Measurements from ENCODE around the gene GRK6. TPM values are rescaled to one million over a fixed set of nuclear protein-coding genes. Genes with fewer than 3 reads are reported as not detected.

Gene GRK6
- total and polyA plus RNA-seq, 2 of the 4 experiments (the other 2 are of a cell fraction), result 25.3 to 30.1 TPM

DNA sequence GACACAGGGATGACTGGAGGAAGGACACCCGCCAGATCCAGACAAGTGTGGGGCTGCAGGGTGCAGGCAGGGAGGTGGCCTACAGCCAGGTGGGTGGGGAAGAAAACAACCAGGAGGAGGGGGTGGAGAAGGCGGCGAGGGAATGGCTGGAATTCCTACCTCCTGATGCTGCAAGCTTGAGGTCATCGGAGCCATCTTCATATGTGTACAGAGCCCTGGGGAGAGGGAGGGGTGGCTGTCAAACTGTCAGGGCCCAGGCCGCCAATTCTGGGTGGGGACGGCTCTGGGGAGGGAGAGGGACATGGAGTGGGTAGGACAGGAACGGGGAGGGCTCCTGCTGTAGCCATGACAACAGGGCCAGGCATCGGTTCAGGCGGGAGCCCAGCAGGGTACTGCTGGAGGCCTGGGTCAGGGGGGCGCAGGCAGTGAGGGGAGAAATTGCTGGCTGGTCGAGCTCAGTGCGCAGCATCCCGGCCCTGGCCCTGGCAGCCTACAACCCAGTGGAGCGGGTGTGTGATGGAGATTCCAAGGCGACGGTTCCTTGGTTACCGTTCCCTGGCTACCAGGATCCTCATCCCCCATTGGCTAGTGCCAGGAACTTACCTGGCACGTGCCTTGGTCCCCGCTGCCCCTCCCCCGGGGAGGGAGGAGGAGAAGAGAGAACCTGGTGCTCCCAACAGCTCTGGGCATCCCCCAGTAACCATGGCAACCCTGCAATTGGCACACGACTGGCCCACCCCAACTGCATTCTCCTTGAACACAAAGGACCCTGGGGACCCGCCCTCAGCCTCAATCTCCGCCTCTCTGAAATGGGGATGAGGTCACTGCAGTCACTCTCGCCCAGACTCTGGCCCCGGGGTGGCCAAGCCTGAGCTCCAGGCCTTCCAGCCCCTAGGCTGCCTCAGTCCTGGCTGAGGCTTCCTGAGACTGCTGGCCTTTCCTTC is 42.5 kb downstream of the GRK6 start:
- Histone ChIP-seq H3K9me1 (ENCODE audit: insufficient read depth, low read length) (peaks cover 36% of the 10 kb centered on the region), H3K18ac (ENCODE audit: low read depth, low read length) (no peak overlapping the region), H3K14ac (replicated peaks; ENCODE audit: low read depth, low read length) (no peak overlapping the region; the same call in 1 of the 2 replicates), H2BK120ac (ENCODE audit: low read depth, low read length) (no peak overlapping the region), H3K27me3 (ENCODE audit: control insufficient read depth, insufficient read depth, low read length) (no peaks in the 10 kb centered on the region), H4K8ac (ENCODE audit: low read depth in 2 of 2, low read length in 2 of 2) (no peak overlapping the region), H4K91ac (ENCODE audit: insufficient read depth, low read depth, low read length) (no peak overlapping the region), H4K20me1 (ENCODE audit: insufficient read depth, low read length) (peaks cover 70% of the 10 kb centered on the region), H2AK9ac (replicated peaks; ENCODE audit: low read depth, low read length, poor library complexity) (peak overlapping the region; percentile 92), H3K36me3 (ENCODE audit: control insufficient read depth, insufficient read depth, low read length) (peaks cover 50% of the 10 kb centered on the region), H2AFZ (replicated peaks; ENCODE audit: low read length, poor library complexity) (peak overlapping the region; percentile 41), H2AK5ac (ENCODE audit: low read depth, low read length) (peak overlapping the region; percentile 74; the same call in 1 of the 2 replicates), H2BK5ac (ENCODE audit: low read depth, low read length, poor library complexity, severe bottlenecking) (peak overlapping the region; percentile 42), H3K4me2 (ENCODE audit: low read depth, low read length) (peak overlapping the region; percentile 38), H3K23ac (ENCODE audit: low read depth, low read length) (peak overlapping the region; percentile 52; the same call in 1 of the 2 replicates), H3K79me1 (ENCODE audit: low read depth in 1 of 2, low read length in 2 of 2) (peaks cover 27 to 74% of the 10 kb centered on the region in 2 experiments), H2BK15ac (ENCODE audit: low read depth, low read length) (no peak overlapping the region), H3K4ac (ENCODE audit: low read depth, low read length) (peak overlapping the region; percentile 69), H3K56ac (ENCODE audit: extremely low read depth, insufficient read depth, low read length) (no peak overlapping the region), H2BK20ac (ENCODE audit: low read depth, low read length) (no peak overlapping the region), H3K9me3 (ENCODE audit: control insufficient read depth, insufficient read depth, low read length) (no peaks in the 10 kb centered on the region), H3K9ac (ENCODE audit: low read depth, low read length) (0 out of 2 replicates have a peak overlapping the region, but pooled peaks have one; percentile 20), H3K27ac (ENCODE audit: insufficient read depth, low read length) (peak overlapping the region; percentile 6), H4K5ac (ENCODE audit: low read depth, low read length) (no peak overlapping the region), H3K4me3 (ENCODE audit: insufficient read depth, low read depth, low read length) (no peak overlapping the region), H3K4me1 (ENCODE audit: control insufficient read depth, insufficient read depth, low read length) (peaks cover 37% of the 10 kb centered on the region)
- POLR2A ChIA-PET (ENCODE audit: unreplicated experiment), result interaction anchor here (0.6 to 1.0 kb wide), 2 partner anchors 12 to 42 kb away, joined by 3 read pairs; partner anchors contain the start of gene GRK6
- DNase-seq (peak; percentile 70), ATAC-seq (ENCODE audit: low read depth) (peak; percentile 15)
- no TSS peak for BruUV-seq (replicated peaks)
- intact Hi-C loops (cut with micrococcal nuclease), result no loop called here
- CTCF ChIA-PET, result interaction anchor here (0.9 to 1.3 kb wide), 2 partner anchors 64 to 77 kb away, joined by 3 read pairs; no protein-coding TSS in a partner anchor
- dilution Hi-C loops (cut with HindIII; ENCODE audit: low sequenced_read_pairs, unreplicated experiment), result no loop called here
- in situ Hi-C loops (cut with MboI; ENCODE audit: low sequenced_read_pairs), result no loop called here
- WGBS, 2 experiments (ENCODE audit: extremely low coverage in 2 of 2, insufficient read length in 1 of 2), result 67% methylated on average over 8 of the region's 25 CpGs; no CpG with 5 or more reads in 1 of the 2 experiments
- TF ChIP-seq MAZ (IDR thresholded peaks at IDR 0.05; ENCODE audit: borderline replicate concordance, low read depth, low read length) (peak; percentile 47; the same call in 1 of the 2 replicates), MXI1 (IDR thresholded peaks at IDR 0.05; ENCODE audit: borderline replicate concordance, low read depth, low read length) (0 out of 2 replicates have a peak, but pooled peaks have one; percentile 24), FOS (IDR thresholded peaks at IDR 0.05; ENCODE audit: low read depth, low read length) (no peak), BHLHE40 (IDR thresholded peaks at IDR 0.05; ENCODE audit: low read depth, low read length) (peak; percentile 59), NFE2L2 (IDR thresholded peaks at IDR 0.05; ENCODE audit: low read depth, low read length) (no peak), POLR2A (IDR thresholded peaks at IDR 0.05; ENCODE audit: low read depth, low read length) (0 out of 2 replicates have a peak, but pooled peaks have one; percentile 11), CEBPB (IDR thresholded peaks at IDR 0.05; ENCODE audit: low read depth, low read length) (no peak)
- TF ChIP-seq, protein P1, sequence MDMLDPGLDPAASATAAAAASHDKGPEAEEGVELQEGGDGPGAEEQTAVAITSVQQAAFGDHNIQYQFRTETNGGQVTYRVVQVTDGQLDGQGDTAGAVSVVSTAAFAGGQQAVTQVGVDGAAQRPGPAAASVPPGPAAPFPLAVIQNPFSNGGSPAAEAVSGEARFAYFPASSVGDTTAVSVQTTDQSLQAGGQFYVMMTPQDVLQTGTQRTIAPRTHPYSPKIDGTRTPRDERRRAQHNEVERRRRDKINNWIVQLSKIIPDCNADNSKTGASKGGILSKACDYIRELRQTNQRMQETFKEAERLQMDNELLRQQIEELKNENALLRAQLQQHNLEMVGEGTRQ (IDR thresholded peaks at IDR 0.05; ENCODE audit: low read depth, low read length), result no peak
- TF ChIP-seq, protein P2, sequence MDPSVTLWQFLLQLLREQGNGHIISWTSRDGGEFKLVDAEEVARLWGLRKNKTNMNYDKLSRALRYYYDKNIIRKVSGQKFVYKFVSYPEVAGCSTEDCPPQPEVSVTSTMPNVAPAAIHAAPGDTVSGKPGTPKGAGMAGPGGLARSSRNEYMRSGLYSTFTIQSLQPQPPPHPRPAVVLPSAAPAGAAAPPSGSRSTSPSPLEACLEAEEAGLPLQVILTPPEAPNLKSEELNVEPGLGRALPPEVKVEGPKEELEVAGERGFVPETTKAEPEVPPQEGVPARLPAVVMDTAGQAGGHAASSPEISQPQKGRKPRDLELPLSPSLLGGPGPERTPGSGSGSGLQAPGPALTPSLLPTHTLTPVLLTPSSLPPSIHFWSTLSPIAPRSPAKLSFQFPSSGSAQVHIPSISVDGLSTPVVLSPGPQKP (IDR thresholded peaks at IDR 0.05; ENCODE audit: borderline replicate concordance, low read depth, low read length), result no peak
